Mesendoderm (in vitro differentiated cells): ENCODE measurements around the gene MMP10. TPM values are rescaled to one million over a fixed set of nuclear protein-coding genes. Genes with fewer than 3 reads are reported as not detected.
A peak's percentile ranks its signal among the peaks of the same experiment; 100 is the strongest.

Experiments
- DNase-seq: peaks from one replicate; pipeline ENCODE4 v3.0.0; 2013
- H2AK5ac ChIP-seq: 2 replicates; pipeline ENCODE4 v1.6.1; 2013; ENCODE audit warnings: low read length, inconsistent platforms
- H2BK120ac ChIP-seq: 2 replicates; pipeline ENCODE4 v1.6.1; 2013; ENCODE audit warnings: low read depth, mild to moderate bottlenecking, low read length, moderate library complexity, mixed read lengths
- H2BK15ac ChIP-seq: replicated peaks from 2 replicates; pipeline ENCODE4 v1.6.1; 2013; ENCODE audit warnings: low read depth, mild to moderate bottlenecking, moderate library complexity
- H2BK5ac ChIP-seq: 2 replicates; pipeline ENCODE4 v1.6.1; 2013; ENCODE audit warnings: low read length, inconsistent platforms
- H3K18ac ChIP-seq: 2 replicates; pipeline ENCODE4 v1.6.1; 2013; ENCODE audit warnings: mild to moderate bottlenecking, low read length, mixed read lengths
- H3K23ac ChIP-seq: one replicate; pipeline ENCODE4 v1.6.1; 2013; ENCODE audit warnings: low read length
- H3K27ac ChIP-seq: 2 replicates; pipeline ENCODE4 v1.5.1; 2013; ENCODE audit warnings: low read depth, mild to moderate bottlenecking, inconsistent platforms, low read length, moderate library complexity
- H3K27me3 ChIP-seq: 2 replicates; pipeline ENCODE4 v1.6.1; 2013; ENCODE audit warnings: low read length, control low read depth, mild to moderate bottlenecking, inconsistent platforms; ENCODE audit not compliant: insufficient read depth, poor library complexity
- H3K36me3 ChIP-seq: 2 replicates; pipeline ENCODE4 v1.6.1; 2013; ENCODE audit warnings: low read length, inconsistent platforms; ENCODE audit not compliant: control insufficient read depth, insufficient read depth
- H3K4ac ChIP-seq: one replicate; pipeline ENCODE4 v1.6.1; 2013; ENCODE audit warnings: low read depth, mild to moderate bottlenecking, low read length, moderate library complexity
- H3K4me1 ChIP-seq: 2 replicates; pipeline ENCODE4 v1.6.1; 2013; ENCODE audit warnings: low read depth, low read length, inconsistent platforms; ENCODE audit not compliant: control insufficient read depth
- H3K4me2 ChIP-seq: 2 replicates; pipeline ENCODE4 v1.6.1; 2013; ENCODE audit warnings: low read length
- H3K4me3 ChIP-seq: 2 replicates; pipeline ENCODE4 v1.5.1; 2013; ENCODE audit warnings: mild to moderate bottlenecking, low read length
- H3K56ac ChIP-seq: one replicate; pipeline ENCODE4 v1.6.1; 2013; ENCODE audit warnings: low read length
- H3K79me1 ChIP-seq: 2 replicates; pipeline ENCODE4 v1.6.1; 2013; ENCODE audit warnings: low read length, inconsistent platforms
- H3K79me2 ChIP-seq: 2 replicates; pipeline ENCODE4 v1.6.1; 2013; ENCODE audit warnings: mild to moderate bottlenecking, low read length; ENCODE audit not compliant: control insufficient read depth, insufficient read depth
- H3K9ac ChIP-seq: 2 replicates; pipeline ENCODE4 v1.6.1; 2013; ENCODE audit warnings: low read length, inconsistent platforms
- H4K5ac ChIP-seq: one replicate; pipeline ENCODE4 v1.6.1; 2013; ENCODE audit warnings: low read length
- H4K8ac ChIP-seq: one replicate; pipeline ENCODE4 v1.6.1; 2013; ENCODE audit warnings: low read depth, mild to moderate bottlenecking, control low read depth, low read length, moderate library complexity
- WGBS: extraction: QIAGEN DNeasy Blood & Tissue Kit; methylation state at CpG from one replicate; pipeline ENCODE4 v1.1.7; 2013; ENCODE audit warnings: low lambda C conversion rate, missing lambda C conversion rate; ENCODE audit not compliant: insufficient coverage; ENCODE audit errors: extremely low coverage; 5-methylcytosine and 5-hydroxymethylcytosine counted together
- polyA plus RNA-seq, 2 experiments: library from polyadenylated mRNA; stranded (reverse); fragments of 200-250 nt; gene quantifications; one replicate each; pipeline ENCODE4 v1.2.3, GENCODE V29; 2013

Gene MMP10
- polyA plus RNA-seq (2013, experiment 1 of 2): 0.45 TPM
- polyA plus RNA-seq (2013, experiment 2 of 2): 0.36 TPM

GRCh38 chr11:102780491-102780918, at the start of gene MMP10:
Gene MMP10, minus strand, starts transcription at chr11:102780628. Its CDS starts 37 bp downstream, at chr11:102780591.
- H3K4me2 ChIP-seq: no peak within 1 kb of the TSS
- no peak within 1 kb of the TSS for H2BK15ac ChIP-seq
- H3K23ac ChIP-seq: no peak within 1 kb of the TSS
- H2BK5ac ChIP-seq: no peak within 1 kb of the TSS
- no peak within 1 kb of the TSS for H3K27ac ChIP-seq
- no peaks in the 10 kb centered on the region for H3K79me1 ChIP-seq
- no peaks in the 10 kb centered on the region for H3K27me3 ChIP-seq
- no peak within 1 kb of the TSS for H2BK120ac ChIP-seq
- H3K79me2 ChIP-seq: no peaks in the 10 kb centered on the region
- no peaks in the 10 kb centered on the region for H3K4me1 ChIP-seq
- H4K5ac ChIP-seq: no peak within 1 kb of the TSS
- H4K8ac ChIP-seq: no peak within 1 kb of the TSS
- no peak within 1 kb of the TSS for H3K56ac ChIP-seq
- DNase-seq: peak; percentile 86
- no peak within 1 kb of the TSS for H3K4me3 ChIP-seq
- no peak within 1 kb of the TSS for H2AK5ac ChIP-seq
- H3K9ac ChIP-seq: no peak within 1 kb of the TSS
- no peak within 1 kb of the TSS for H3K4ac ChIP-seq
- H3K18ac ChIP-seq: no peak within 1 kb of the TSS
- H3K36me3 ChIP-seq: no peaks in the 10 kb centered on the region
- no CpG with 5 or more reads among the region's 2 CpGs for WGBS

GRCh38 chr11:102829316-102830000, 49.0 kb upstream of the MMP10 start:
- H3K56ac ChIP-seq: no peak overlapping the region
- no peaks in the 10 kb centered on the region for H3K27me3 ChIP-seq
- no peak overlapping the region for H2BK15ac ChIP-seq
- no CpG with 5 or more reads among the region's 6 CpGs for WGBS
- no peak overlapping the region for H3K9ac ChIP-seq
- H2BK120ac ChIP-seq: no peak overlapping the region
- no peaks in the 10 kb centered on the region for H3K4me1 ChIP-seq
- no peak overlapping the region for H3K18ac ChIP-seq
- no peaks in the 10 kb centered on the region for H3K79me2 ChIP-seq
- no peak overlapping the region for H3K27ac ChIP-seq
- no peak overlapping the region for H3K23ac ChIP-seq
- no peak overlapping the region for H2AK5ac ChIP-seq
- no peak overlapping the region for H4K8ac ChIP-seq
- H3K4me3 ChIP-seq: no peak overlapping the region
- DNase-seq: no peak
- H3K4ac ChIP-seq: no peak overlapping the region
- H3K4me2 ChIP-seq: no peak overlapping the region
- H2BK5ac ChIP-seq: no peak overlapping the region
- H3K36me3 ChIP-seq: no peaks in the 10 kb centered on the region
- H4K5ac ChIP-seq: no peak overlapping the region
- H3K79me1 ChIP-seq: no peaks in the 10 kb centered on the region

DNA sequence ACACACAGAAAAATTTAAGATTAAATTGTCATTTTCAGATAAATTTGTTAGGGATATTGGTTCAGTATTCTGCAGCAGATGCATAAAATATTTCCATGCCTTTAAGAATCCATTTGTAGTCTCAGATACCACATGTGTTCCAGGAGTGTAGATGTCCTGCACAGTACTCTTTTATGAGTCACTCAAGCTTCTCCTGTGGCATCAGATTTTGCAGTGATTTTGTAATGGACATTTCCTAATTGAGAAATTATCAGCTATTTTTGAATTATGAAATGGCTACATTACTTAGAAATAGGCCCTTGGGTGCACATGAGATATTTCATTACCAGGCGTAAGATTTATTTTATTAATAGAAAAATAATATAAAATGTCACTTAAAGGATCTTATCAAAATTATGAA, 44.1 kb upstream of the MMP10 start:
- H3K4me3 ChIP-seq: no peak overlapping the region
- no peak overlapping the region for H2BK15ac ChIP-seq
- no peak overlapping the region for H2BK5ac ChIP-seq
- no peak overlapping the region for H3K4me2 ChIP-seq
- H3K23ac ChIP-seq: no peak overlapping the region
- H3K79me2 ChIP-seq: no peaks in the 10 kb centered on the region
- H3K9ac ChIP-seq: no peak overlapping the region
- no peak overlapping the region for H3K27ac ChIP-seq
- no peak overlapping the region for H4K8ac ChIP-seq
- no peak overlapping the region for H3K4ac ChIP-seq
- H4K5ac ChIP-seq: no peak overlapping the region
- H3K56ac ChIP-seq: no peak overlapping the region
- no peak overlapping the region for H2BK120ac ChIP-seq
- H3K18ac ChIP-seq: no peak overlapping the region
- no peaks in the 10 kb centered on the region for H3K27me3 ChIP-seq
- H3K4me1 ChIP-seq: no peaks in the 10 kb centered on the region
- H2AK5ac ChIP-seq: no peak overlapping the region
- WGBS: no CpG with 5 or more reads among the region's 1 CpG
- H3K36me3 ChIP-seq: no peaks in the 10 kb centered on the region
- H3K79me1 ChIP-seq: no peaks in the 10 kb centered on the region
- no peak for DNase-seq

GRCh38 chr11:102819491-102819890, 39.1 kb upstream of the MMP10 start:
- no peak overlapping the region for H2AK5ac ChIP-seq
- no CpG with 5 or more reads among the region's 6 CpGs for WGBS

DNA sequence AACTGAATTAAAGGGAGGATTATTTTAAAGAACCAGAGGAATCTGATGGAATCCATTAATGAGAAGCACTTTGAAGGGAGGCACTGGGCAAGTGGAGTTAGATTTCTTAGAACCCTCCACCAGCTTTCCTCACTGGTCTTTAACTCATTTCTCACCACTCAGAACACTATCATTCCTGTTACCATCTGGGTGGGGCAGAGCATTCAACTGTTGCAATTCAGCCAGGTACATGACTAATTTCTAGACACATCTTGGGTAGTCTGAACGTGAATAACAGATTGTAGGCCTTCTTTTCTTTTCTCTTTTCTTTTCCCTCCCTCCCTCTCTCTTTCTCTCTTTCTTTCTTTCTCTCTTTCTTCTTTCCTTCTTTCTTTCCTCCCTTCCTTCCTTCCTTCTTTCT, 33.1 kb upstream of the MMP10 start:
- no peaks in the 10 kb centered on the region for H3K36me3 ChIP-seq
- no peaks in the 10 kb centered on the region for H3K27me3 ChIP-seq
- H3K4ac ChIP-seq: no peak overlapping the region
- H3K23ac ChIP-seq: no peak overlapping the region
- H4K5ac ChIP-seq: no peak overlapping the region
- H2BK5ac ChIP-seq: no peak overlapping the region
- H2AK5ac ChIP-seq: no peak overlapping the region
- H3K27ac ChIP-seq: no peak overlapping the region
- no peak overlapping the region for H4K8ac ChIP-seq
- H3K4me2 ChIP-seq: no peak overlapping the region
- no peaks in the 10 kb centered on the region for H3K4me1 ChIP-seq
- H2BK15ac ChIP-seq: no peak overlapping the region
- H2BK120ac ChIP-seq: no peak overlapping the region
- H3K4me3 ChIP-seq: no peak overlapping the region
- H3K18ac ChIP-seq: no peak overlapping the region
- WGBS: no CpG with 5 or more reads among the region's 1 CpG
- no peak overlapping the region for H3K9ac ChIP-seq
- DNase-seq: no peak
- no peak overlapping the region for H3K56ac ChIP-seq
- H3K79me2 ChIP-seq: no peaks in the 10 kb centered on the region
- H3K79me1 ChIP-seq: no peaks in the 10 kb centered on the region

More at GRCh38 chr11:102819491-102819890, 39.1 kb upstream of the MMP10 start:
- Histone ChIP-seq H4K8ac (no peak overlapping the region), H3K36me3 (no peaks in the 10 kb centered on the region), H3K79me2 (no peaks in the 10 kb centered on the region), H3K23ac (no peak overlapping the region), H3K4me3 (no peak overlapping the region), H2BK5ac (no peak overlapping the region), H2BK120ac (no peak overlapping the region), H4K5ac (no peak overlapping the region), H3K56ac (no peak overlapping the region), H3K9ac (no peak overlapping the region), H2BK15ac (no peak overlapping the region), H3K18ac (no peak overlapping the region), H3K4me2 (no peak overlapping the region), H3K79me1 (no peaks in the 10 kb centered on the region), H3K4ac (no peak overlapping the region), H3K27me3 (no peaks in the 10 kb centered on the region), H3K27ac (no peak overlapping the region), H3K4me1 (no peaks in the 10 kb centered on the region)
- DNase-seq: no peak

- no peak overlapping the region for H3K4ac ChIP-seq
- H3K27me3 ChIP-seq: no peaks in the 10 kb centered on the region
- H3K4me2 ChIP-seq: no peak overlapping the region
- H2BK5ac ChIP-seq: no peak overlapping the region
- no peak overlapping the region for H2AK5ac ChIP-seq
- H3K79me1 ChIP-seq: no peaks in the 10 kb centered on the region
- WGBS: no CpG with 5 or more reads among the region's 3 CpGs
- H3K36me3 ChIP-seq: no peaks in the 10 kb centered on the region
- no peak overlapping the region for H4K5ac ChIP-seq
- H2BK15ac ChIP-seq: no peak overlapping the region
- H3K4me1 ChIP-seq: no peaks in the 10 kb centered on the region
- no peaks in the 10 kb centered on the region for H3K79me2 ChIP-seq
- no peak overlapping the region for H4K8ac ChIP-seq
- H3K9ac ChIP-seq: no peak overlapping the region
- H3K56ac ChIP-seq: no peak overlapping the region
- H3K18ac ChIP-seq: no peak overlapping the region
- no peak for DNase-seq
- H2BK120ac ChIP-seq: no peak overlapping the region
- no peak overlapping the region for H3K23ac ChIP-seq
- H3K27ac ChIP-seq: no peak overlapping the region
- H3K4me3 ChIP-seq: no peak overlapping the region
Observed at GRCh38 chr11:102812188-102812587, 31.8 kb upstream of the MMP10 start.
